ENCODE measurements around the gene GPBAR1.
A peak's percentile ranks its signal among the peaks of the same experiment; 100 is the strongest.

GPBAR1 gene

DNA sequence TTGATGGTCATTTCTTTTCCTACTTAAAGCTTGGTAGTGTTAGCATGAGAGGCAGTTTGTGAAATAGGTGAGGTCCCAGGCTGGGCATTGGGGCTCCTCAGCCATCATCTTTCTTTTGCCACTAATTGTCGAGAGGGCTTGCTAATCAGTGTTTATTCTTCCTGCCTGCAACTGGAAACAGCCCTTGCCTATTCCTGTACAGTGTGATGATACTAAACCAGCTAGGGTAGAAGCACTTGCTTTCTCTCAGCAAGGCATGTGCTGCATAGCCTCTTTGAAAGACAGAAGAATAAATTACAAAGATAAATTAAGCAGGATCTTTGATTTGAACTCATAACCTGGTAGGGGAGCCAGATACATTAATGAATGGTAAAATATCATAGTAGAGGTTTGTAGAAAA lies 16.6 kb upstream of the GPBAR1 start:
- no peak for DNase-seq (ENCODE audit: low read depth in 2 of 2)

DNA sequence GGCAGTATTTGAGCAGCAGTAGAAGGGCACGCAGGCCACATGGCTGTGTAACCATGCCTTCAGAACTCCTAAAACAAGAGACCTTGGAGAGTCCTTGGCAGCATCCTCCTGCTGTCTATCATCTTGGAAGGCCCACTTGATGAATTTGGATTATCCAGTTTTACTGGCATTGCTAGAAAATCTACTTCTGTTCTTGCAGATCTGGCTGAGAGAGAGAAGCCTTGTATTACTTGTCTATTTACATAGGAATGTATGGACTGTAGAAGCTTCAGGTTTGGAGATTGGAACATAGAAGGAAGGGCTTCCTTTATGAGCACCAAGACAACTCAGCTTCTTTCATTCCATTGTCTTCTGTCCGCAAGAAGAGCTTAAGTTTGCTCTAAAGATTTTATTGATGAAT lies 16.1 kb upstream of the GPBAR1 start:
- no peak for DNase-seq (ENCODE audit: low read depth in 2 of 2)

DNA sequence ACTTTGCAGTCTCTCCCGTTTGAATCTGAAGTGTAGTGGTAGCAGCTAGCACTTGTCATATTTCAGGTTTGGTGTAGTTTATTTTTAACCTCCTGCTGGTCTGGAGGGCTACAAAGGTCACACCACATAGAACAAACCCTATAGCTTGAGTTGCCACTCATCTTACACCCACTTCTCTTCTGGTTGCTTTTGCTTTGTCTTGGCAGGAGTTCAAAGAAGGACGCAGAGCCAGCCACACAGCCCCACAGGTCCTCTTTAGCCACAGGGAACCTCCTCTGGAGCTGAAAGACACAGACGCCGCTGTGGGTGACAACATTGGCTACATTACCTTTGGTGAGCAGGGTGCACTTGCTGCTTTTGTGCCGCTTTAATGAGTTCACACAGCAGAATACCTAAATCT lies 15.6 kb upstream of the GPBAR1 start:
- no peak for DNase-seq (ENCODE audit: low read depth in 2 of 2)

DNA sequence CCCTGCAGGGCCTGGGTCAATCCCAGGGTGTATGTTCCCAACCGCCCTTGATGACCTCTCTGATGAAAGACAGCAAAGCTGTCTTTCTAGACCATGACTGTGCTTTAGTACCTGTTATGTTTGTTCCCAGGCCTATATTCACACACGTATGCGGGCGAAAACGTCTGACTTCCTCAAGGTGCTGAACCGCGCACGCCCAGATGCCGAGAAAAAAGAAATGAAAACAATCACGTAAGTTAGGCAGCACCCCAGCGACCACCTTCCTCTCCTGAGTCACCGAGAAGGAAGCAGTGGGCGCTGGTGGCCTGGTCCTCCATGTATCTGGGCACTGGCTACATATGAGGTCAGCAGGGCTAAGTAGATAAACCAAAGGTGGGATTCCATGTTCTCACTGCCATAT lies 11.1 kb upstream of the GPBAR1 start:
- DNase-seq (ENCODE audit: low read depth in 2 of 2), result no peak

DNA sequence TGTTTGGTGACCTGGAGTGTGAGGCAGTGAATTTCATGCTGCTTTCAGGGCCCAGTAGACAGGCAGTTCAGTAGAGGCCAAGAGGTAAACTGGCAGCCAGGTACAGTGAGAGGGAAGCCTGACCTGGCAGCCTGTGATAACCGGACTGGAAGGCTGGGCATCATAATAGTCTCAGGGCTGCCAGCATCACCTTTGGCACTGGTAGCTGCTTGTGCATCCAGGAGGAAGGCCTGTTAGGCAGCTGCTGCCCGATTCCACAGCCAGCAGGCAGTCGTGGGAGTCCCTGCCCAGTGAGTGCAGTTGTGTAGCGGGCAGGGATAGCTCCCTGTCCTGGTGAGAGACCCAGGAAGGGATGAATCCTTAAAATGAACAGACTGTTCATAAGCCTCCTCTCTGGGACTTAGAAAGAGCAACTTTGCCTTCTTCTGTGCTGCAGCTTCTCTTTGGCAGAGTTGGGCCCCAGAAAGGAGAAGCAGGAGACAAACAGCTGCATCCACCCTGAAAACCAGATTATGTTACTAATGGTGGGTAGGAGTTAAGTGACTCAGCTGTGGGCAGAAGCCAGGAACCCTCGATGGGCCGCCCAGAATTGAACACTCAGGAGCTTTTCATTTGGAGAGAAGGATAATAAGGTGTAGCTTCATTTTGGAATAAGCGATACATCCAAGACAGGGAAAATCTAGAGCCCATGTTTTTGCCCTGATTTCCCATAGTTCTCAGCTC lies 8.1 kb upstream of the GPBAR1 start:
- DNase-seq (ENCODE audit: low read depth in 2 of 2), result no peak

DNA sequence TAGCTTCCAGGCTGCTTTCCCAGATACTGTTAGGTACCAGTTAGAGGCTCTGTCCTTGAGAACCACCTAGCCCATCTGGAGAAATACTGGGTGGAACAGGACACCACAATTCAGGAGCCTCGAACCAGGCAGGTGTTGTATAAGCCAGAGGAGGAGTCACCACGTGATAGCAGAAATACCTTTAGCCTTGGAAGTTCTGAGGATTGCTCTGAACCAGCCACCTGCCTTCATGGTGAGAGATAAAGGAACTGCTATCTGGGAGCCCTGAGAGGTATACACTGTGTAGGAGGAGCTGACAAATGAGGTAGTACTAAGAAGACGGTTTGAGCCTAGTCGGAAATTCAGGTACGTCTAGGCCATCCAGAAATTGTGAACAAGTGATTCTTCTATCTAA lies 7.6 kb upstream of the GPBAR1 start:
- no peak for DNase-seq (ENCODE audit: low read depth in 2 of 2)

DNA sequence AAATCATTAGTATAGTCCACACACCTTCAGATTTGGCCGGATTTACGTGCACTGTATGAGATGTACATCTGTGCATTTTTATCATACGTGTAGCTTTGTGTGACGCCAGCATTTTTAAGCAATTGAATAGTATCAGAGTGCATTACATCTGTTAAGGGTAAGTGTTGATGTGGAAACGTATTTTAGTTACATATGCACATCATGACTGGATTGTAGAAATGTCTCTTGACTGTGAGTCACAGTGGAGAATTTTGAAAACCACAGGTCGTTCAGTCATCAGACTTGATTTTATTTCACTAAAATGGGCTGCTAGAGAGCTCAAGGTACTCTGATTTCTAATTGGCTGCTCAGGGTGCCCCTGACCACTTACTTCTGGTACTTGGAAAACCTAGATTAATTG lies 5.4 kb upstream of the GPBAR1 start:
- no peak for DNase-seq (ENCODE audit: low read depth in 2 of 2)

DNA sequence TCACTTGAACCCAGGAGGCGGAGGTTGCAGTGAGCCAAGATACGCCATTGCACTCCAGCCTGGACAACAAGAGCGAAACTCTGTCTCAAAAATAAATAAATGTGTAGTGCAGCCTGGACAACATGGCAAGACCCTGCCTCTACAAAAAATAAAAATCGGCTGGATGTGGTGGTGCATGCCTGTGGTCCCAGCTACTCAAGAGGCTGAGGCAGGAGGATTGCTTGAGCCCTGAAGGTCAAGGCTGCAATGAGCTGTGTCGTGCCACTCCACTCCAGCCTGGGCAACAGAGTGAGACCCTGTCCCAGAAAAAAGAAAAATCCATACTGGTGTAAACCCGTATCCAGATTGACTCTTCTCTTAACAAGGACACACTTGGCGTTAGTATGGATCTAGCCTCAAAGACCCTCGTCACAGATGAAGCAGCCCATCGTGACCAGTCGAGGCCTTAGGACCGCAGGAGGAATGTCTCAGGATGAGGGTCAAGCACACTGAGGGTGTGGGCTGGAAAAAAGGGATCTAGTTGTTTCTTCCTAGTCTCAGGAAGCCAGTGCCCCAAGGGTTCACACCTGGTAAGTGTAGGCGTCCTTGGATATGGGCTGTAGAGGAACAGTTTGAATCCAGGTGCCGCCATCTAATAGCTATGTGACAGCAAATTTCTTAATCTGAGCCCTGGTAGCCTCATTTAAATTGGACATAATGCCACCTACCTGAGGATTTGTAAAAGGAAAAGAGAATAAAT lies 4.0 kb upstream of the GPBAR1 start:
- DNase-seq (ENCODE audit: low read depth in 2 of 2), result no peak

DNA sequence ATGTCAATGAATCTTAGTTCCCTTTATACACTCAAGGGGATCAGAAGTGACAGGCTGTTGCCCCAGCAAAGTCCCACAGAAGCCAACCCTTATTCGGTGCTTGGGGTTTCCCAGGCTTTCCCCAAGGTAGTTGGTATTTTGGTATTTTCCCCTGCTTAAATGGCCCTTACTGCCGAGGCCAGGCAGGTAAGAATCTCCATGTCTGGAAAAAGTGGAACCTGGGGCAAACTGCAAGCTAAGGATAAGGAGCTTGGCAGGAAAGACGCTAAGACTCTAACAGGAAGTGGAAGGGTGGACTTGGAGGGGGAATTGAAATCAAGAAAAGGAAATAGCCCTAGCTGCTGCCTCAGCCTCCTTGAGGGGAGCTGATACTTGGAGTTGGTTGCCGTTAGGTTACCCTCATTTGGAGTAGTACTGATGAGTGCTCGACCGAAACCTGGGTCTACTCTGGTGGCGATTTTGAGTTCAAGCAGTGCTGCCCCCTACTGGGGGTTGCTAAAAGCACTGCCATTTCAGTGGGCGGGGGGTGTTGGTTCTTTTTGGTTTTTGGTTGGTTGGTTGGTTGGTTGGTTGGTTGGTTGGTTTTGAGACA lies 3.3 kb upstream of the GPBAR1 start:
- DNase-seq (ENCODE audit: low read depth in 2 of 2), result peak; percentile 29 to 48

DNA sequence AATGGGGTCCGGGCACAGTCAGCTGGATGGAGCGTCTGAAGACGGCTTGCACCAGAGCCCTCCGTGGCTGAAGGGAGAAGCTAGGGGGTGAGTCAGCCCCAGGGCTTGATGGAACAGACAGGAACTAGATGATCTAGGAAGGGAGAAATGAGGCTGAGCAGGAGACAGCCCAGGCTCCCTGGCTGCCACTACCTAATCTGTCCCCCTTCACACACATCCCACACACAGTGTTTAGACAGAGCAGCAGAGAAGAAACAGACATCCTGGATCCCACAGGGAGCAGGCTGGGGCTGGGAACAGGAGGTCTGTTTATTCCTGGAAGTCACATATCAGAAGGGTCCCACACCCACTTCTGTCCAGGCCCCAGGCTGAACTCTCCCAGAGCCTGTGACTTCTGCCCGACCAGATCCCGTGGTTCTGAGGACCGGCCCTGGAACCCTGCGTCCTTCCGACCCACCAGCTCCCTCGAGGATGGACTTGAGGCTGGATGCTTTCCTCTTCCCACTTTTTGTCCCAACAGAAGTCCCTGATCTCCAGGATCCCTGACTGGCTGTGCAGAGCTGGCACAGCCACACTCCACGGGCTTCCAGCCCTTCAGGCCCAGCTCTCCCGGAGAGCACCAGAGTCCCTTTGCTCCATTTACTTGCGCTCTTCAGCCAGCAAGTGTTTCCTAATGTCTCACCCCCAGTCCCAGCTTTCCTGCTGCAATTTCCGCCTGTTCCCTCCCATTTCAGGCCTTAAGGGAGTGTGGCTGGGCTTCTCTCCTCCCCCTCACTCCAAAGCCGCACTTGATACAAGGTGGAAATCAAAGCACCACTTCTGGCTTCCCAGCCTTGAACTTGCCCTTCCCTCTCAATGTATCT lies 1.5 kb upstream of the GPBAR1 start:
- DNase-seq (ENCODE audit: low read depth in 2 of 2), result no peak

DNA sequence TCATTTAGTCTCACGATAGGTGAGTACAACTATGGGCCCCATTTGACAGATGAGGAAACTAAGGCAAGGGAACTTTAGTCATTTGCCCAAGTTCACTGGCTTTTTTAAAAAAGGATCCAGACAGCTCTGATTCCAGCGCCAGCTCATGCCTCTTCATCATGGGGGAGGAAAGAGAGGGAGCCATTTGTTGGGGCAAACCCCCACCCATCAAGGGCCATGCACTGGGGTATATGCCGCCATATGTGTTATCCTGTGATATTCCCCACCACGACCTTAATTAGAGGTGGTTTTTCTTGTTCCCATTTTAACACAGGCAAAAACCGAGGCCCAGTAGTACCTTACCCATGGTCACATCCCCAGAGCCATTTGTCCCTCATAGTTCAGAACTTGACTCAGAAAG lies 649 bp upstream of the GPBAR1 start:
- DNase-seq (ENCODE audit: low read depth in 2 of 2), result no peak

DNA sequence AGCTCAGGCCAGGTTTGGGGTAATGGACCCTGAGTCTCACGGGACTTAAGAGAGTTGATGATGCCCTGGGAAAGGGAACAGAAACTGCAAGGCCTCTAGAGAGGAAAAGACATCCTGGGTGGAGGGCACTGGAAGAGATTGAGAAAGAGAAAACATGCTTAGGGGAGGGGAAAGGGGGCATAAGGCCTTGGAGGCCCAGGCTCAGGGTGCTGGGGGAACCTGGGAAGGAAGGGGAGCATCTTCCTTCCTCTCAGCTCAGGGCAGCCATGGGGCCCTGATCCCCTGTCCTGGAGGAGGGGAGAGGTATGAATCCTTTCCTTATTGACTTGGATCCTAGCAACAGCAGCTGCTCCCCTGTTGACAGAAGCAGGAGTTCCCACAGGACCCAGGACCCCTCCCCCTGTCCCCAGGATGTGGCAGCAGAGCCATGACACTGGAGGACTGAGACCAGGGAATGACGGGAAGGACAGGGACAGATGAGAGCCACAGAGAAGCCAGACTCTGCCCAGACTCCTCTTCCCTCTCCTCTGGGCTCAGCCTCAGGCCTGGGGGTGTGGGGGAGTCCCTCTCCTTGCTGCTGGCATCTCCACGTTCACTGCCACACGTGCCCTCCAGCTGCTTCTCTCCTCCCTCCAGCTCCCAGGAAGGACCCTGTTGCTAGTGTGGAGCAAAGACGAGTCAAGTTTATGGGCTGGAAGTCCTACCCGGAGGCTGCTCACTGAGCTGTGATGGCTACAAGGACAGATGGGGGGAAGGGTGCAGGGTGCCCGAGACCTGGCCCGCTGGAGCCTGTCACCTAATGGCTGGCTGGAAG lies 815 bp downstream of the GPBAR1 start:
- no peak for DNase-seq (ENCODE audit: low read depth in 2 of 2)

DNA sequence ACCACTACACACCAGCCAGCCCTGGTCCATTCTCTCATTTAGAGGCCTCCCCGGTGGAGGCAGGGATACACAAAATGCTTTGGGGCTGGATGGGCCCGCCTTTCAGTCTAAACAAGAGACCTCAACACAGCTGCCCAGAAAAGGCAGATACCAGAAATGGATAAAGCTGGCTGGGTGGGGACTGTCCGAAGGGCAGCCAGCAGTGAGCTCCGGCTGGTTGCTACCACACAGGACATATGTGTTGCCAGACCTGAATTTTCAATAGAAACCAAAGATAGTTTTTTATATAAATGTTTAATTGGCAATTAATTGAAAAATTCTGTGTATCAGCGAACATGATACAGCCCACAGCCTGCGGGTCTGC lies 1.4 kb downstream of the GPBAR1 start:
- DNase-seq (ENCODE audit: low read depth in 2 of 2), result no peak

DNA sequence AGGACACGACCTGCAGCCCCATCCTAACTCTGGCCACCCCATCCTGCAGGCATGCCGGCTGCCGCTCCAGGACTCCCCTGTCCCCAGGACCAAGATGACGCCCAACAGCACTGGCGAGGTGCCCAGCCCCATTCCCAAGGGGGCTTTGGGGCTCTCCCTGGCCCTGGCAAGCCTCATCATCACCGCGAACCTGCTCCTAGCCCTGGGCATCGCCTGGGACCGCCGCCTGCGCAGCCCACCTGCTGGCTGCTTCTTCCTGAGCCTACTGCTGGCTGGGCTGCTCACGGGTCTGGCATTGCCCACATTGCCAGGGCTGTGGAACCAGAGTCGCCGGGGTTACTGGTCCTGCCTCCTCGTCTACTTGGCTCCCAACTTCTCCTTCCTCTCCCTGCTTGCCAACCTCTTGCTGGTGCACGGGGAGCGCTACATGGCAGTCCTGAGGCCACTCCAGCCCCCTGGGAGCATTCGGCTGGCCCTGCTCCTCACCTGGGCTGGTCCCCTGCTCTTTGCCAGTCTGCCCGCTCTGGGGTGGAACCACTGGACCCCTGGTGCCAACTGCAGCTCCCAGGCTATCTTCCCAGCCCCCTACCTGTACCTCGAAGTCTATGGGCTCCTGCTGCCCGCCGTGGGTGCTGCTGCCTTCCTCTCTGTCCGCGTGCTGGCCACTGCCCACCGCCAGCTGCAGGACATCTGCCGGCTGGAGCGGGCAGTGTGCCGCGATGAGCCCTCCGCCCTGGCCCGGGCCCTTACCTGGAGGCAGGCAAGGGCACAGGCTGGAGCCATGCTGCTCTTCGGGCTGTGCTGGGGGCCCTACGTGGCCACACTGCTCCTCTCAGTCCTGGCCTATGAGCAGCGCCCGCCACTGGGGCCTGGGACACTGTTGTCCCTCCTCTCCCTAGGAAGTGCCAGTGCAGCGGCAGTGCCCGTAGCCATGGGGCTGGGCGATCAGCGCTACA lies 2.1 kb downstream of the GPBAR1 start:
- DNase-seq (ENCODE audit: low read depth in 2 of 2), result no peak

DNA sequence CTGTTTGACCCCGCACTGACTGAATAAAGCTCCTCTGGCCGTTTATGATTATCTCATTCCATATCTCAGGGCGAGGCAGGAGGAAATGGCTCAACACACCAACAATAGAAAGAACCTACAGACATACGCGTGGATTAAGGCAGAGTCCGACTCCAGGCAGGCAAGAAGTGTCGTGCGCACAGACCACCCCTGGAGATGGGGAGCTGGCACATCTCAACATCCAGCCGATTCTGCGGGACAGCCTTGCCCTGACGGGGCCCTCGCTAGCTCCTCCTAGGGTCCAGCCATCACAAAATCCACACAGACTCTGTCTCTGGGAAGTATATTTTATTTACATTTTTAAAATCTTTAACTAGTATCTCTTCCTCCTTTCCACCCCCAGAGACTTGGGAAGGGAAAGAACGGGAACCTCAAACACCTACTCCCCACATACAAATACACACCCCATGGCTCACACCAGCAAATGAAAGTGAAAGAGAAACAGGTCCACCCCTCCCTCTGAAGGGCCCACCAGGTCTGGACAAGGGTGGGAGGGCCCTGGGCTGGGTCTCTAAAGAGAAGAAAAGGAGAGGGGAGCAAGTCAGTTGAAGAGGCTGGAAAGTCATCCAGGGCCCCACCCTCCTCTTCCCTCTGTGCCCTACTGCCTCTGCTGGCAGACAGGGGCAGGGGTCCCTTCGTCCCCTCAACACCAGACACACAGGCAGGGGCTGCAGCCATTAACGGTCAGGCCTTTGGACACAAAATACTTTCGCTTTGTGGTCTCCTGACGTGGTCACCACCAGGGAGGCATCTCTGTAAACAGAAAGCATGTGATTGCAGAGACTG lies 3.2 kb downstream of the GPBAR1 start:
- no peak for DNase-seq (ENCODE audit: low read depth in 2 of 2)

DNA sequence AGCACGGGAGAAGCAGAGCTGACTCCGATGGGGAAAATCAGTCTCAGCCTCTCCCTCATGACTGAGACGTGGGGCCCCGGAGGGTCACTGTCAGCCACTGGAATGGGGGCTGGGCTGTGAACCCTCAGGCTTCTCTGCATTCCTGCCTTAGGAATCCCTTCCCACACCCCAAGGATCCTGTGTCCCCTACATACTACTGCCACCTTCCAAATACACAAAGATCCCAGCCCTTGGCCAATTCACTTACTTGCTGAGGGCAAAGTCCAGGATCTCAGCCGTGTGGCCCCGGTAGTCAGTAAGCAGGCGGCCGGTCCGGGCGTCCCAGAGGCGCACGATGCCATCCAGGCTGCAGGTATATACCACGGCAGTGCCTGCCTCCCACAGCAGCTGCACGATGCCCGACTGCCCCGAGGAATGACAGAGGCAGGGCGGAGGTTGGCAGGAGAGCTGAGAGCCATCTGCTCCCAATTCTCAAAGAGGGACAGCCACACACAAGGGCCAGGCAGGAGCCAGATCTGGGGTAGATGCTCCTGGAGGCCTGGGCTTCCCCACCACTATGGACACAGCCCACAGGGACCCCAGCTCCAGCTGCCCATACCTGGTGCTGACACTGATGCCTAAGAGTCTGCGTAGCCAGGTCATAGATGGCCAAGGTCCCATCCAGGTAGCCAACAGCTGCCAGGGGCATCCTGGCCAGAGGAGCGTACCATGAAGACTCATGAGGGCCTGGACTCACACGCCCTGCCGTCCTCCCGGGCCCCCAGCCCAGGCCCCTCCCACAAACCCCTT lies 4.2 kb downstream of the GPBAR1 start:
- DNase-seq (ENCODE audit: low read depth in 2 of 2), result no peak

DNA sequence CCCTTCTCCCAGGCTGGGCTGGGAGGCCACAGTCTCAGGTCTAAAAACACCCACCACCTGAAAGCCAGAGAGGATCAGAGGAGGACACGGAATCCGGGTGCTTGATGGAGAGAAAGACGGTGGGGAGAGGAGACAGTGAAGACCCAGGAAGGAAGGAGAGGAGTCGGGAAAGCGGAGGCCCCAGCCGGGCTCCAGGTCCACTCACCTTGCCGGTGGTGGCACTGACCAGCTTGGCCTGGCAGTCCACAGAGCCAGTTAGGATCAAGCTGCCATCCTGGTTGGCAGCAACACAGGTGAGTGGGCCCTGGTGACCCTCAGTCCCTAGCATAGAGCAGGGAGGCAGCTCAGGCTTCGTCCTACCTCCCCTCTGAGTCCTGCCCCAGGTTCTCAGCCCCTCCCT lies 4.8 kb downstream of the GPBAR1 start:
- DNase-seq (ENCODE audit: low read depth in 2 of 2), result no peak

DNA sequence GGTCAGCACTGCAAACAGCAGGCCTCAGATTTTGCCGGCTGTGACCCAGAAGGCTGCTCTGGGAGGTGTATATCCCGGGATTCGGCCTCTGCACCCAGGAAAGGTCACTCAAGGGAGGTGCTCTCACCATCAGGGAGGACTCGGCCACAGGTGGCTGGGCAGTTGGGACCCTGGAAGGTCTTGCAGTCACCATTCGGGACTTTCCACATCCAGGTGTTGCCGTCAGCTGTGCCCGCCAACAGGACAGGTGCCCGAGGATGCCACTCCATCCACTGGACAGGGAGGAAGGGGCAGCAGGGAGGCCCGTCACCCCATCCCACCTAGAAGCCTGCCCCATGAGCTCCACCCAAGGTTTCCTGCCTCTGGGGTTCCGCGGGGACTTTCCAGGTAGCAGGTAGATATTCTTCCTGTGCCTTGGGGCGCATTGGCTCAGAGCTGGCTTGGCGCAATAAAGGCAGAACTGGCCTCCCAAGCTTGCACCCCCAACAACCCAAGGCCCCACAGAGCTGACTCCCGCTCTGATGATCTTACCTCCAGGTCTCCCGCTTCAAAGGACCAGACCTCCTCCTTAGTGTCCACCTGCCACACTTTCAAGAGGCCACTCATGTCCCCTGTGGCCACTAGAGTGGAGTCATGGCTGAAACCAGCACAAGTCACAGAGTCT lies 5.6 kb downstream of the GPBAR1 start:
- no peak for DNase-seq (ENCODE audit: low read depth in 2 of 2)

All from stimulated activated CD8-positive, alpha-beta memory T cell treated with anti-CD3 and anti-CD28 coated beads, Interleukin-2, amount 100 ng/mL, for 1 hour (primary cell).